Loucy (cell line): ENCODE data around the gene SQSTM1.

ENCODE experiments used
- H2AFZ ChIP-seq: fragments of 200-600 bp; sonication (generic); 2 replicates; pipeline ENCODE4 v1.6.0; 2016; ENCODE audit warnings: antibody characterized with exemption, mild to moderate bottlenecking, low read length, moderate library complexity
- H3F3A ChIP-seq: fragments of 200-600 bp; 2 replicates; pipeline ENCODE4 v1.6.0; 2016; ENCODE audit warnings: antibody characterized with exemption, low read depth, mild to moderate bottlenecking
- H3K27me3 ChIP-seq: fragments of 200-600 bp; sonication (generic); 2 replicates; pipeline ENCODE4 v1.6.1; 2014; ENCODE audit warnings: low read length, mild to moderate bottlenecking; ENCODE audit not compliant: insufficient read depth, poor library complexity, severe bottlenecking
- H3K36me3 ChIP-seq: fragments of 200-600 bp; sonication (generic); 2 replicates; pipeline ENCODE4 v1.6.1; 2016; ENCODE audit warnings: low read length; ENCODE audit not compliant: insufficient read depth
- H3K4me1 ChIP-seq: fragments of 200-600 bp; sonication (generic); 2 replicates; pipeline ENCODE4 v1.5.1; 2014; ENCODE audit warnings: low read length, mild to moderate bottlenecking; ENCODE audit not compliant: insufficient read depth, poor library complexity, severe bottlenecking
- H3K4me2 ChIP-seq: fragments of 200-600 bp; sonication (generic); 2 replicates; pipeline ENCODE4 v1.6.0; 2014; ENCODE audit warnings: antibody characterized with exemption, low read length, low read depth, mild to moderate bottlenecking; ENCODE audit not compliant: poor library complexity, severe bottlenecking
- H3K4me3 ChIP-seq: fragments of 200-600 bp; sonication (generic); 2 replicates; pipeline ENCODE4 v1.5.1; 2014; ENCODE audit warnings: low read length, mild to moderate bottlenecking, mixed read lengths; ENCODE audit not compliant: poor library complexity, severe bottlenecking
- H3K79me2 ChIP-seq: fragments of 200-600 bp; sonication (generic); 2 replicates; pipeline ENCODE4 v1.6.1; 2014; ENCODE audit warnings: low read length; ENCODE audit not compliant: insufficient read depth
- H3K9ac ChIP-seq: fragments of 200-600 bp; sonication (generic); 2 replicates; pipeline ENCODE4 v1.6.0; 2014; ENCODE audit warnings: mild to moderate bottlenecking, low read depth, low read length, moderate library complexity; ENCODE audit not compliant: poor library complexity, severe bottlenecking
- H3K9me2 ChIP-seq: fragments of 200-600 bp; sonication (generic); replicated peaks from 2 replicates; pipeline ENCODE4 v1.6.1; 2016; ENCODE audit warnings: low read depth, low read length, mixed read lengths
- H3K9me3 ChIP-seq: fragments of 200-600 bp; sonication (generic); 2 replicates; pipeline ENCODE4 v1.6.1; 2014; ENCODE audit warnings: mild to moderate bottlenecking, antibody characterized with exemption, low read length, low read depth; ENCODE audit not compliant: insufficient read depth
- H4K20me1 ChIP-seq: fragments of 200-600 bp; sonication (generic); 2 replicates; pipeline ENCODE4 v1.6.0; 2014; ENCODE audit warnings: antibody characterized with exemption, low read length, mild to moderate bottlenecking; ENCODE audit not compliant: insufficient read depth, poor library complexity, severe bottlenecking
- CTCF ChIP-seq: fragments of 200-600 bp; sonication (generic); conservative IDR thresholded peaks from 2 replicates; pipeline ENCODE4 v1.5.1; 2014; ENCODE audit warnings: mild to moderate bottlenecking, antibody characterized with exemption, low read length
- EZH2phosphoT487 ChIP-seq: fragments of 200-600 bp; IDR thresholded peaks from 2 replicates; pipeline ENCODE4 v1.6.1; 2018; ENCODE audit warnings: antibody characterized with exemption, mild to moderate bottlenecking, moderate library complexity, borderline replicate concordance

Gene SQSTM1

GRCh38 chr5:179879690-179880010 lies 58.9 kb downstream of the SQSTM1 start:
- Histone ChIP-seq H3K9ac (no peak overlapping the region), H2AFZ (no peak overlapping the region), H4K20me1 (no peaks in the 10 kb centered on the region), H3K79me2 (no peaks in the 10 kb centered on the region), H3K4me1 (no peaks in the 10 kb centered on the region), H3K27me3 (no peaks in the 10 kb centered on the region), H3K36me3 (peaks cover 12% of the 10 kb centered on the region; the same call in 1 of the 2 replicates), H3K4me2 (no peak overlapping the region), H3K9me2 (no peaks in the 10 kb centered on the region), H3K9me3 (no peaks in the 10 kb centered on the region), H3F3A (no peaks in the 10 kb centered on the region), H3K4me3 (no peak overlapping the region)
- TF ChIP-seq EZH2phosphoT487: no peak
- no peak for TF ChIP-seq CTCF

- no peak overlapping the region for H3K4me3 ChIP-seq
- H3K36me3 ChIP-seq: peaks cover 13% of the 10 kb centered on the region; the same call in 1 of the 2 replicates
Measured at GRCh38 chr5:179880066-179880650, 59.5 kb downstream of the SQSTM1 start.

GRCh38 chr5:179880848-179881590 lies 60.3 kb downstream of the SQSTM1 start:
- H3K9ac ChIP-seq: no peak overlapping the region
- no peak overlapping the region for H3K4me3 ChIP-seq
- H3K9me3 ChIP-seq: no peaks in the 10 kb centered on the region
- no peaks in the 10 kb centered on the region for H3K79me2 ChIP-seq
- H3K36me3 ChIP-seq: peaks cover 13% of the 10 kb centered on the region; the same call in 1 of the 2 replicates
- H3K9me2 ChIP-seq: no peaks in the 10 kb centered on the region
- no peaks in the 10 kb centered on the region for H3K27me3 ChIP-seq
- H3F3A ChIP-seq: no peaks in the 10 kb centered on the region
- no peak overlapping the region for H3K4me2 ChIP-seq
- H2AFZ ChIP-seq: no peak overlapping the region
- no peaks in the 10 kb centered on the region for H4K20me1 ChIP-seq
- TF ChIP-seq CTCF (no peak), EZH2phosphoT487 (no peak)
- no peaks in the 10 kb centered on the region for H3K4me1 ChIP-seq

More at GRCh38 chr5:179880066-179880650, 59.5 kb downstream of the SQSTM1 start:
- H3K4me2 ChIP-seq: no peak overlapping the region
- H3K9ac ChIP-seq: no peak overlapping the region
- TF ChIP-seq EZH2phosphoT487 (no peak), CTCF (no peak)
- no peaks in the 10 kb centered on the region for H3K27me3 ChIP-seq
- H3K9me3 ChIP-seq: no peaks in the 10 kb centered on the region
- H3F3A ChIP-seq: no peaks in the 10 kb centered on the region
- no peaks in the 10 kb centered on the region for H3K4me1 ChIP-seq
- H2AFZ ChIP-seq: no peak overlapping the region
- H4K20me1 ChIP-seq: no peaks in the 10 kb centered on the region
- no peaks in the 10 kb centered on the region for H3K9me2 ChIP-seq
- no peaks in the 10 kb centered on the region for H3K79me2 ChIP-seq
